A673 (cell line): ENCODE results near the gene GSG1L. TPM values are rescaled to one million over a fixed set of nuclear protein-coding genes. Genes with fewer than 3 reads are reported as not detected.

Source experiments
- BruUV-seq: library from RNA; stranded (reverse); fragments of 400-500 nt; replicated peaks from 2 replicates; lab custom pipeline; 2021; lab: Mats Ljungman, UMichigan
- CTCF ChIA-PET: fragments of 300-600 bp; sonication (Branson Sonifier 250); formaldehyde crosslinking; loops from one replicate; lab custom pipeline; 2022; ENCODE audit warnings: antibody characterized with exemption; lab: Charles Lee
- POLR2A ChIA-PET: fragments of 300-600 bp; sonication (Branson Sonifier 250); formaldehyde crosslinking; loops from one replicate; lab custom pipeline; 2022; ENCODE audit warnings: antibody characterized with exemption; ENCODE audit not compliant: low non-redundant PET; lab: Charles Lee
- DNase-seq: peaks from one replicate; pipeline ENCODE4 v3.0.0-alpha.2; 2015; ENCODE audit warnings: low spot score
- H3K27ac ChIP-seq: fragments of 200-600 bp; sonication (generic); 2 replicates; pipeline ENCODE4 v1.5.1; 2016; ENCODE audit warnings: mixed run types, low read depth, mild to moderate bottlenecking, mixed read lengths, antibody characterized with exemption, low read length; ENCODE audit not compliant: poor library complexity, severe bottlenecking
- H3K27me3 ChIP-seq: fragments of 200-600 bp; sonication (generic); replicated peaks from 2 replicates; pipeline ENCODE4 v1.6.1; 2017; ENCODE audit warnings: mixed run types, low read depth, mild to moderate bottlenecking, mixed read lengths, antibody characterized with exemption, low read length; ENCODE audit not compliant: insufficient read depth, poor library complexity
- H3K36me3 ChIP-seq: fragments of 200-600 bp; sonication (generic); 2 replicates; pipeline ENCODE4 v1.6.1; 2016; ENCODE audit warnings: mixed run types, mild to moderate bottlenecking, mixed read lengths, antibody characterized with exemption, low read length; ENCODE audit not compliant: insufficient read depth, poor library complexity, severe bottlenecking
- H3K4me1 ChIP-seq: fragments of 200-600 bp; sonication (generic); 2 replicates; pipeline ENCODE4 v1.6.1; 2017; ENCODE audit warnings: mixed run types, mild to moderate bottlenecking, mixed read lengths, antibody characterized with exemption, low read length; ENCODE audit not compliant: insufficient read depth, poor library complexity, severe bottlenecking
- H3K4me3 ChIP-seq: fragments of 200-600 bp; sonication (generic); 2 replicates; pipeline ENCODE4 v1.5.1; 2016; ENCODE audit warnings: low read depth, mixed run types, mild to moderate bottlenecking, mixed read lengths, low read length; ENCODE audit not compliant: poor library complexity, severe bottlenecking
- H3K9me3 ChIP-seq: fragments of 200-600 bp; sonication (generic); 2 replicates; pipeline ENCODE4 v1.6.1; 2016; ENCODE audit warnings: mixed run types, low read depth, mild to moderate bottlenecking, mixed read lengths, antibody characterized with exemption, low read length; ENCODE audit not compliant: poor library complexity, severe bottlenecking
- CTCF ChIP-seq: fragments of 300-800, 200-600 bp; sonication (generic); conservative IDR thresholded peaks from 2 replicates; pipeline ENCODE4 v1.5.1; 2017; ENCODE audit warnings: low read depth, mild to moderate bottlenecking, antibody characterized with exemption, low read length, moderate library complexity, mixed read lengths
- EZH2 ChIP-seq: fragments of 200-600 bp; sonication (generic); IDR thresholded peaks from 2 replicates; pipeline ENCODE4 v1.6.1; 2017; ENCODE audit warnings: borderline replicate concordance, low read depth, mild to moderate bottlenecking, mixed read lengths, antibody characterized with exemption, low read length; ENCODE audit not compliant: poor library complexity, severe bottlenecking
- intact Hi-C: fragments of 100-400 bp; cut with micrococcal nuclease; formaldehyde crosslinking; loops from one replicate; pipeline ENCODE4 v1.10.0; 2022; ENCODE audit not compliant: unreplicated experiment
- total RNA-seq: library from RNA; stranded (reverse); gene quantifications from 2 replicates; pipeline ENCODE4 v1.2.3, GENCODE V29; 2021

GSG1L gene
- total RNA-seq, 1 experiment from 2014 or later = not detected

GRCh38 chr16:27994686-27995085 lies 68.8 kb downstream of the GSG1L start:
- Histone ChIP-seq H3K27ac (no peak overlapping the region), H3K4me1 (no peaks in the 10 kb centered on the region), H3K27me3 (no peaks in the 10 kb centered on the region), H3K36me3 (no peaks in the 10 kb centered on the region), H3K9me3 (no peaks in the 10 kb centered on the region), H3K4me3 (no peak overlapping the region)
- intact Hi-C loops = no loop called here
- BruUV-seq = no TSS peak
- ChIA-PET CTCF (no interaction called here), POLR2A (no interaction called here)
- no peak for TF ChIP-seq EZH2
- no peak for TF ChIP-seq CTCF
- DNase-seq = no peak

- BruUV-seq = no TSS peak
- H3K36me3 ChIP-seq = no peaks in the 10 kb centered on the region
- no peaks in the 10 kb centered on the region for H3K4me1 ChIP-seq
- no peaks in the 10 kb centered on the region for H3K27me3 ChIP-seq
- intact Hi-C loops = no loop called here
- DNase-seq = no peak
- no peaks in the 10 kb centered on the region for H3K9me3 ChIP-seq
- H3K27ac ChIP-seq = no peak overlapping the region
- no peak overlapping the region for H3K4me3 ChIP-seq
- POLR2A ChIA-PET = no interaction called here
- CTCF ChIA-PET = no interaction called here
- TF ChIP-seq EZH2 = no peak
- no peak for TF ChIP-seq CTCF
Measured at GRCh38 chr16:27993587-27993986, 69.9 kb downstream of the GSG1L start.

- no TSS peak for BruUV-seq
- no peak overlapping the region for H3K4me3 ChIP-seq
- DNase-seq = no peak
- no peak for TF ChIP-seq EZH2
- H3K27ac ChIP-seq = no peak overlapping the region
- H3K4me1 ChIP-seq = no peaks in the 10 kb centered on the region
- intact Hi-C loops = no loop called here
- H3K36me3 ChIP-seq = no peaks in the 10 kb centered on the region
- ChIA-PET POLR2A (no interaction called here), CTCF (no interaction called here)
- H3K27me3 ChIP-seq = no peaks in the 10 kb centered on the region
- H3K9me3 ChIP-seq = no peaks in the 10 kb centered on the region
Measured at GRCh38 chr16:27991876-27992275, 71.6 kb downstream of the GSG1L start.

DNA sequence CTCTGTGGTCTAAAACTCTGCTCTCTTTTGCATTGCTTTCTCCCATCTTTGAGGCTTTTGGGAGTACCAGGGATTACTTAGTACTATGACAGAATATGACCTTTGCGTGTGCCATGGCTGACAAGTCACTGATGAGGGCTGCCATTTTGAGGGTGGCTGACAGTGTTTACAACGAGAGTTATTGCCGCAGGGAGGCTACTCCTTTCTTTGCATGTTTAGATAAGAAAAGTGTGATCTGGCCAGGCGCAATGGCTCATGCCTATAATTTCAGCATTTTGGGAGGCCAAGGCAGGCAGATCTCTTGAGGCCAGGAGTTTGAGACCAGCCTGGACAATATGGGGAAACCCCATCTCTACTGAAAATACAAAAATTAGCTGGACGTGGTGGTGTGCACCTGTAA lies 77.5 kb downstream of the GSG1L start:
- ChIA-PET POLR2A (no interaction called here), CTCF (no interaction called here)
- no peak overlapping the region for H3K27ac ChIP-seq
- DNase-seq = no peak
- no peaks in the 10 kb centered on the region for H3K4me1 ChIP-seq
- H3K27me3 ChIP-seq = no peaks in the 10 kb centered on the region
- TF ChIP-seq CTCF = no peak
- no peak for TF ChIP-seq EZH2
- no peaks in the 10 kb centered on the region for H3K36me3 ChIP-seq
- no peaks in the 10 kb centered on the region for H3K9me3 ChIP-seq
- intact Hi-C loops = no loop called here
- no TSS peak for BruUV-seq
- H3K4me3 ChIP-seq = no peak overlapping the region
